ENCODE data around the gene PEPD. TPM values are rescaled to one million over a fixed set of nuclear protein-coding genes. Genes with fewer than 3 reads are reported as not detected.

Gene PEPD
- total RNA-seq, 4 donors from 2014 or later, result 33.9 to 57.0 (median 45.0) TPM

DNA sequence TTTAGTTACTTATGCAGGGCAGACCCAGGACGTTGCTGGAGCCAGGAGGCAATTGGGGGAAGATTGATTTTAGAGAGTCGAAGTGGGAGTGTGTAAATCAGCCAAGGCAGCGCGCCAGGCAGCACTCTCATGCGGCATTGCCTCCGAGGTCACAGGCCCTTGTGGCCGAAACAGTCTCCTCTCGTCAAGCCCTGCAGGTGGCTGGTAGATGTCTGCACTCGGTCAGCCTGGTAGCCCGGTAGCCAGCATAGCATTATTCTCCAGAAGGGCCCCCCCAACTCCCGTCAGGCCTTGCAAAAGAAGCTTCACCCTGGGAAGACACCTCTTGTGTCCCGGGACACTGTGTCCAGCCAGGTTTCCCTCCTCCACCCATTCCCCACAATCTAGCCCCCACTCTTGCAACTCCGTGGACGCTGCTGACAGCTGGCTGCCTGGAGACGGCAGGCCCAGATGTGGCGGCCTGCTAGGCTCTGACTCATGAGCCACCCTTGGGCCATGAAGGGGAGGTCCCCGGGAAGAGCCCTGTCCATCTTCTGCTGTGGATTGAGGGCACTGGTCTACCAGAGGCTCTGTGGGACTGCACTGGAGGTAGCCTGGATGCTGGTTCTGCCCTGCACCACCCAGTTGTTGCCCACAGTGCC lies 2.6 kb upstream of the PEPD start:
- H3K4me1 ChIP-seq, result peaks cover 9 to 18% of the 10 kb centered on the region in 2 donors
- TF ChIP-seq, protein P1, sequence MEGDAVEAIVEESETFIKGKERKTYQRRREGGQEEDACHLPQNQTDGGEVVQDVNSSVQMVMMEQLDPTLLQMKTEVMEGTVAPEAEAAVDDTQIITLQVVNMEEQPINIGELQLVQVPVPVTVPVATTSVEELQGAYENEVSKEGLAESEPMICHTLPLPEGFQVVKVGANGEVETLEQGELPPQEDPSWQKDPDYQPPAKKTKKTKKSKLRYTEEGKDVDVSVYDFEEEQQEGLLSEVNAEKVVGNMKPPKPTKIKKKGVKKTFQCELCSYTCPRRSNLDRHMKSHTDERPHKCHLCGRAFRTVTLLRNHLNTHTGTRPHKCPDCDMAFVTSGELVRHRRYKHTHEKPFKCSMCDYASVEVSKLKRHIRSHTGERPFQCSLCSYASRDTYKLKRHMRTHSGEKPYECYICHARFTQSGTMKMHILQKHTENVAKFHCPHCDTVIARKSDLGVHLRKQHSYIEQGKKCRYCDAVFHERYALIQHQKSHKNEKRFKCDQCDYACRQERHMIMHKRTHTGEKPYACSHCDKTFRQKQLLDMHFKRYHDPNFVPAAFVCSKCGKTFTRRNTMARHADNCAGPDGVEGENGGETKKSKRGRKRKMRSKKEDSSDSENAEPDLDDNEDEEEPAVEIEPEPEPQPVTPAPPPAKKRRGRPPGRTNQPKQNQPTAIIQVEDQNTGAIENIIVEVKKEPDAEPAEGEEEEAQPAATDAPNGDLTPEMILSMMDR (IDR thresholded peaks at IDR 0.05 in 4 of 5, conservative IDR thresholded peaks at IDR 0.05 in 1 of 5), result no peak
- TF ChIP-seq POLR2A (IDR thresholded peaks at IDR 0.05), result no peak
- H3K4me3 ChIP-seq, result no peak overlapping the region
- intact Hi-C loops (cut with DNase I; ENCODE audit: low total_unique reads), result loop anchor here (5.0 kb wide), 1 partner anchor 152 kb away; the partner anchor contains the start of gene CEBPG
- in situ Hi-C loops (cut with MboI; ENCODE audit: low sequenced_read_pairs in 4 of 4), result no loop called here
- H3K27me3 ChIP-seq, result peaks cover 0 to 6% (median 0%) of the 10 kb centered on the region in 3 donors
- no peak overlapping the region for H3K27ac ChIP-seq
- H3K9me3 ChIP-seq, result no peaks in the 10 kb centered on the region
- DNase-seq (peak in 1 of 2 donors; percentile 23), ATAC-seq (no peak)
- no peaks in the 10 kb centered on the region for H3K36me3 ChIP-seq

DNA sequence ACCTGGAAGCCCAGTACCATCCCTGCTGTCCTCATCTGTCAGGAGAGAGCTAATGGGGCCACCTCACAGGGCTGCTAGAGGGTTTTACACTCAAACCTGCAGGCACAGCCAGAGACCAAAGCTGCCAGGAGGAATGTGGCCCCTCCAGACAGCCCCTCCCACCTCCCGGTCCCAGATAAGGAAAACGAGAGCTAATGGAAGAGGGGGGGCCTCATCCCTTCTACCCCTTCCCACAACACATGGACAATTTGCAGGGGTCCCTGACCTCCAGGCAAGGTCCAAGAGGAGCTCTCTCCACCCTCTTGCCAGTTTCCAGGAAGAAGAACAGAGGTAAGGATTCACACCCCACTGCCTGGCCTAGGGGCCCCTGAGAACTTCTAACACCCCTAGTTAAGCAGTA lies 1.6 kb upstream of the PEPD start:
- in situ Hi-C loops (cut with MboI; ENCODE audit: low sequenced_read_pairs in 4 of 4), result no loop called here

GRCh38 chr19:33522371-33522662 lies 726 bp upstream of the PEPD start:
- peaks cover 9 to 18% of the 10 kb centered on the region in 2 donors for H3K4me1 ChIP-seq
- peak overlapping the region; percentile 66 to 79 (median 72) for H3K27ac ChIP-seq
- H3K27me3 ChIP-seq, result no peaks in the 10 kb centered on the region
- TF ChIP-seq, protein P1 (IDR thresholded peaks at IDR 0.05 in 4 of 5, conservative IDR thresholded peaks at IDR 0.05 in 1 of 5), result no peak
- no peak for TF ChIP-seq POLR2A (IDR thresholded peaks at IDR 0.05)
- no peaks in the 10 kb centered on the region for H3K9me3 ChIP-seq
- in situ Hi-C loops (cut with MboI; ENCODE audit: low sequenced_read_pairs in 4 of 4) (no loop called here), intact Hi-C loops (cut with DNase I; ENCODE audit: low total_unique reads) (loop anchor here (5.0 kb wide), 1 partner anchor 150 kb away; the partner anchor contains the start of gene CEBPG)
- no peak for DNase-seq
- peak overlapping the region; percentile 72 to 99 (median 83) for H3K4me3 ChIP-seq
- H3K36me3 ChIP-seq, result no peaks in the 10 kb centered on the region
- ATAC-seq, result no peak

More for the DNA sequence above, 1.6 kb upstream of the PEPD start:
- Histone ChIP-seq H3K27ac (no peak overlapping the region), H3K36me3 (no peaks in the 10 kb centered on the region), H3K4me1 (peaks cover 9 to 18% of the 10 kb centered on the region in 2 donors), H3K9me3 (no peaks in the 10 kb centered on the region), H3K4me3 (no peak overlapping the region), H3K27me3 (peaks cover 0 to 3% (median 0%) of the 10 kb centered on the region in 3 donors)
- DNase-seq (no peak), ATAC-seq (no peak)
- intact Hi-C loops (cut with DNase I; ENCODE audit: low total_unique reads), result loop anchor here (5.0 kb wide), 1 partner anchor 151 kb away; the partner anchor contains the start of gene CEBPG
- TF ChIP-seq, protein P1 (IDR thresholded peaks at IDR 0.05 in 4 of 5, conservative IDR thresholded peaks at IDR 0.05 in 1 of 5), result no peak
- TF ChIP-seq POLR2A (IDR thresholded peaks at IDR 0.05), result no peak

GRCh38 chr19:33520844-33521479 lies 629 bp downstream of the PEPD start:
- TF ChIP-seq, protein P1 (IDR thresholded peaks at IDR 0.05 in 4 of 5, conservative IDR thresholded peaks at IDR 0.05 in 1 of 5), result no peak
- no peak for TF ChIP-seq POLR2A (IDR thresholded peaks at IDR 0.05)
- no peak for ATAC-seq
- Histone ChIP-seq H3K36me3 (no peaks in the 10 kb centered on the region), H3K27ac (peak overlapping the region; percentile 66 to 79 (median 78)), H3K9me3 (no peaks in the 10 kb centered on the region), H3K4me3 (peak overlapping the region; percentile 72 to 99 (median 83)), H3K4me1 (peaks cover 9 to 18% of the 10 kb centered on the region in 2 donors), H3K27me3 (no peaks in the 10 kb centered on the region)
- intact Hi-C loops (cut with DNase I; ENCODE audit: low total_unique reads) (loop anchor here (1.0 to 5.0 kb wide), 2 partner anchors 149 to 344 kb away; partner anchors contain the start of gene CEBPG), in situ Hi-C loops (cut with MboI; ENCODE audit: low sequenced_read_pairs in 4 of 4) (no loop called here)
- DNase-seq, result no peak
